GM21529 (cell line): ENCODE data around the gene GCLM.
"Not testable (repeated sequence)": the region's sequence is repeated elsewhere in the genome, so short reads cannot be mapped to it uniquely, and the experiment has no call there.

Source experiments
- ATAC-seq: cut with Tn5 transposase; IDR thresholded peaks from one replicate; pipeline ENCODE4 v1.9.1; 2021; ENCODE audit not compliant: unreplicated experiment

GCLM gene

GRCh38 chr1:93899543-93900207 lies 9.6 kb downstream of the GCLM start:
- ATAC-seq, result no peak

GRCh38 chr1:93888900-93889299 lies 20.3 kb downstream of the GCLM start:
- ATAC-seq, result no peak

- no peak for ATAC-seq
Observed at GRCh38 chr1:93882269-93882668, 27.0 kb downstream of the GCLM start.

- ATAC-seq, result no peak
Observed at GRCh38 chr1:93880731-93881130, 28.5 kb downstream of the GCLM start.

- peak; percentile 97 for ATAC-seq
Observed at GRCh38 chr1:93878889-93879586, 30.2 kb downstream of the GCLM start, which contains the start of gene DNTTIP2. TSS of gene DNTTIP2 (minus strand) at chr1:93879206. CDS start at chr1:93879148, 58 bp downstream.

GRCh38 chr1:93878501-93878888 lies 30.7 kb downstream of the GCLM start:
- peak; percentile 65 for ATAC-seq

GRCh38 chr1:93877529-93877928 lies 31.7 kb downstream of the GCLM start:
- ATAC-seq, result no peak

- no peak for ATAC-seq
Observed at GRCh38 chr1:93876244-93876643, 33.0 kb downstream of the GCLM start.

GRCh38 chr1:93874025-93874651 lies 35.1 kb downstream of the GCLM start:
- no peak for ATAC-seq

- no peak for ATAC-seq
Observed at GRCh38 chr1:93871366-93871765, 37.9 kb downstream of the GCLM start.

- ATAC-seq, result no peak
Observed at GRCh38 chr1:93869653-93870052, 39.6 kb downstream of the GCLM start.

- not testable (repeated sequence) for ATAC-seq
Observed at GRCh38 chr1:93868492-93868891, 40.7 kb downstream of the GCLM start.

- ATAC-seq, result no peak
Observed at GRCh38 chr1:93865253-93865652, 44.0 kb downstream of the GCLM start.

GRCh38 chr1:93864175-93864574 lies 45.1 kb downstream of the GCLM start:
- no peak for ATAC-seq

GRCh38 chr1:93857653-93858052 lies 51.6 kb downstream of the GCLM start:
- not testable (repeated sequence) for ATAC-seq

- ATAC-seq, result not testable (repeated sequence)
Observed at GRCh38 chr1:93855983-93856382, 53.2 kb downstream of the GCLM start.

GRCh38 chr1:93853940-93854339 lies 55.3 kb downstream of the GCLM start:
- no peak for ATAC-seq

- no peak for ATAC-seq
Observed at GRCh38 chr1:93851878-93852277, 57.4 kb downstream of the GCLM start.

GRCh38 chr1:93851327-93851712 lies 57.9 kb downstream of the GCLM start:
- ATAC-seq, result no peak

GRCh38 chr1:93850687-93851326 lies 58.4 kb downstream of the GCLM start:
- not testable (repeated sequence) for ATAC-seq

- ATAC-seq, result no peak
Observed at GRCh38 chr1:93848350-93848883, 60.8 kb downstream of the GCLM start.
